GM12891 (cell line): ENCODE results near the gene ARHGAP15.

Experiments
- POLR2A ChIP-seq: IDR thresholded peaks from 2 replicates; pipeline ENCODE4 v1.6.1; 2011; ENCODE audit warnings: low read depth, low read length, control low read depth
- POLR2AphosphoS5 ChIP-seq: IDR thresholded peaks from 2 replicates; pipeline ENCODE4 v1.6.1; 2011; ENCODE audit warnings: low read depth, low read length, control low read depth
- POU2F2 ChIP-seq: IDR thresholded peaks from 2 replicates; pipeline ENCODE4 v1.6.1; 2011; ENCODE audit warnings: low read depth, mild to moderate bottlenecking, control low read depth, low read length, moderate library complexity
- SPI1 ChIP-seq: IDR thresholded peaks from 2 replicates; pipeline ENCODE4 v1.6.1; 2011; ENCODE audit warnings: low read depth, low read length, control low read depth

DNA sequence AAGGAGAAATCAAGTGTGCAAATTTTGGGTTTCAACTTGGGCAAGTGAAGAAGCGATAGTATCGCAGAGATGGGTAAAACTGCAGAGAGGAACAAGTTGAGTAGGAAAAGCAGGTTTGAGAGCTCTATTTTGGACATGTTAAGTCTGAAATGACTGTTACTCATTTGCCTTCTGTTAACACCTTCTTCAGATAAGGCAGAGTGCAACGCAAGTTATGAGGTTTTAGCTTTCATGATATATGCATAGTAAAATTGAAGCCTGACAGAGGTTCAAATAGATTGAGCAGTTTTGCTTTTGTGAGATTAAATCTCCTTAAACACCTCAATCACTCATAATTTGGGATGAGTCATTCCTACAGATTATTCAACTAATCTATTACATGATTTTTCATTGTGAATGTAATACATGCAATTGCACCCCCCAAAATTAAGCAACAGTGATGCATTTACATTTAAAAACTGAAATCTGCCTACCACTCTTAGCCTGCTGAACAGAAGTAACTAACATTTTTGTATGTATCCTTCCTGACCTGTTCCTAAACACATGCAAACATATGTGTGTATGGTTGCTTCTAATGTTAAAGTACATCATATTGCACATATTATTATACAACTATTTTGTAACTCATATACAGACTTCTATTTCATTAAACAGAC is 575.4 kb downstream of the ARHGAP15 start:
- TF ChIP-seq SPI1, result no peak
- no peak for TF ChIP-seq POU2F2
- TF ChIP-seq POLR2A, result no peak
- no peak for TF ChIP-seq POLR2AphosphoS5
